LHCN-M2 (cell line): ENCODE measurements around the gene C16orf82. TPM values are rescaled to one million over a fixed set of nuclear protein-coding genes. Genes with fewer than 3 reads are reported as not detected.
A peak's percentile ranks its signal among the peaks of the same experiment; 100 is the strongest.

Experiments used
- DNase-seq: peaks from one replicate; pipeline ENCODE4 v3.0.0-alpha.2; 2012; ENCODE audit warnings: low read depth
- total RNA-seq: library from RNA; depleted of rRNA; stranded (reverse); fragments of >200 nt; gene quantifications from 2 replicates; pipeline ENCODE4 v1.2.3, GENCODE V29; 2014

The C16orf82 gene
- total RNA-seq, 1 experiment from 2014 or later = not detected

DNA sequence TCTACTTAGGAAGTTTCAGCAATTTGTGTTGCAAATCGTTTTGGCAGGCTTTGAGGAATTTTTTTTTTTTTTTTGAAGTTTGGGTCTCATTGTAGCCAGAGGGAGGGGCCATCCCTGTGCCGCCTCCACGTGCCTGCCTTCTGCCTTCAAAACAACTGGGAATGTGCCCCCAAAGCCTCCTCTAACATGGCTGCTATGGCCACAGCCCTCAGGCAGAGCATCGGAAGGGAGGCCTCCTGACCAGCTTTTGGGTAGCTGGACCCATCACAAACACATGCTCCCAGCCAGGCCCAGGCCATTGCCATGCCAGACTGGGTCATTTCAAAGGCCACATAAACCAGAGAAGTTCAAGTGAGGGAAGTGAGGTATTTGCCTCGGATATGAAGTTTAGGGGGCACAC, 21.5 kb downstream of the C16orf82 start:
- DNase-seq = no peak

DNA sequence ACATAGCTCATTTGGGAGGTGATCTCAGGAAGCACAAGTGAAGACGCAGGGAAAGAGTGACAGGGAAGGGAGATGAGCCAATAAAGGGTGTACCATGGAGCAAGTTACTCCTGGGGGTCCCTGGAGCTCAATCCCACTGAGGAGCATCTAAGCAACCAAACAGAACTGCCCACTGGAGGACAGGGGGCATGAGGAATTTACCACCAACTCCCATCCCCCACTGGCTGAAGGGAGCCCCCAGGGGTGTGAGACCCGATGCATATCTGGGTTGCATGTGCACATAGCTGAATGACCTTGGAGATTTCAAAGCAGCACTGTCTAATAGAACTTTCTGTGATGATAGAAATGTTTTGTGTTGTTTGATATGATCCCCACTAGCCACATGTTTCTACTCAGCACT, 29.6 kb downstream of the C16orf82 start:
- DNase-seq = no peak

DNA sequence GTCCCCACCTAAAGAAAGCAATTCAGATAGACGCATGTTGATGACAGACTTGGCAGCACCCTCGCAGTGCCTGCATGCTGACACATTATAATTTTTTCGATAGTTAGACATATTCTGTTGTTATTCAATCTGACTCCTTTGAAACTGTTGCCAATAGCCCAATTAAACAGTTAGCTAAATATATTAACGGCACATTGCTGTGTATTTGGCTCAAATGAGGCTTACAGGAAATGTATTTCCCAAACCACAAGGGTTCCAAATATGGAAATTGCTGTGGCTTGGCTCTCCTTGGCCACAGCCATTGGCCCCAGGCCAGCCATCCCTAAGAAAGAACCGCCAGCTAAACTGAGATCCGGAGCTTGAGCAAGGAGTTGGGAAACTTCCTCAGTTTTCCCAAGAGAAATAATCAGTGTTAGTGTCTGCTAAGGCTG, 31.1 kb downstream of the C16orf82 start:
- no peak for DNase-seq

DNA sequence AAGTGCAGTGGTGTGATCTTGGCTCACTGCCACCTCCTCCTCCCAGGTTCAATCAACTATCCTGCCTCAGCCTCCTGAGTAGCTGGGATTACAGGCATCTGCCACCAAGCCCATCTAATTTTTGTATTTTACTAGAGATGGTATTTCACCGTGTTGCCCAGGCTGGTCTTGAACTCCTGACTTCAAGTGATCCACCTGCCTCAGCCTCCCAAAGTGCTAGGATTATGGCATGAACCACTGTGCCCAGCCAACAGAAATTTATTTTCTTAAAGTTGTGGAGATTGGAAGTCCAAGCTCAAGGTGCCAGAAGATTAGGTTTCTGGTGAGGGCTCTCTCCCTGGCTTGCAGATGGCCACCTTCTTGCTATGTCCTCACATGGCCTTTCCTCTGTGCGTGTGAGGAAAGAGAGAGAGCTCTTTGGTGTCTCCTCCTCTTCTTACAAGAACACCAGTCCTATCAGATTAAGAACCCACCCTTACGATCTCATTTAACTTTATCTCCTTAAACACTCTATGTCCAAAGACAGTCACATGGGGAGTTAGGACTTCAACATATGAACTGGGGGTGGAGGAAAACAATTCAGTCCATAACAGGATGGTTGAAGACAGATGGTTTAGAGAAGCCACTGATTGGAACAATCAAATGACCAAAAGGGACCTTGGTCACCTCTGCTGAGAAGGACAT, 31.8 kb downstream of the C16orf82 start:
- DNase-seq = no peak

DNA sequence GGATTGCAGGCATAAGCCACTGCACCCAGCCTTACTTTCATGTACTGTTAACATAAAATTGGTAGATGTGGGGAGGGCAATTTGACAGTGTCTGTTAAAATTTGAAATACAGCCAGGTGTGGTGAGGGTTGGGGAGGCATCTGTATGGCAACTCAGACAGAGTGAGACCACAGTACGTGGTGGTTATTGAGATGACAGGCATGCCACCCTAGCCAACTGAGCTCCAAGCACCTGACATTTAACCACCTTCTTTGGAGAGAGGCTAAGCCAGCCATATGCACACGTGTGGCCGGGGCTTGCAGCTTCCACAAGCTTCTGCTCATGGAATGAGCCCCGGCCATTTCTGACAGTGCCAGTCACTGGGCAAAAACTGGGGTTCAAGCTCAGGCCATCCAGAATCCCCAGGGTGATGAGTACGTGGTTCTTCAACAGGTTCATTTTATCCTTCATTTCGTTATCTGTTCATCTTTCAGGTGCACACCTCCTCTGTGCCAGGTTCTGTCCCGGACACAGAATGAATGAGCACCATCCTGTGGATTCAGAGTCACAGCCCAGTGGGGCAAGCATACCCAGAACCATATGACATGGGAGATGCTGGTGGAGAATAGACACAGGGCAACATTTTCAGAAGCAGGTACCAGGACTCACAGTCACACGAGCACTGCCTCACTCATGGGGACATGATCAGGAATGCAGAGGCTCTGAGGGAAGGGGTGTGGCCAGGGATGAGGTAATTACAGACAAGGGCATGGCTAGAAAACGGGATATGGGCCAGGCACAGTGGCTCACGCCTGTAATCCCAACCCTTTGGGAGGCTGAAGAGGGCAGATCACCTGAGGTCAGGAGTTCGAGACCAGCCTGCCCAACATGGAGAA, 36.2 kb downstream of the C16orf82 start:
- DNase-seq = no peak

DNA sequence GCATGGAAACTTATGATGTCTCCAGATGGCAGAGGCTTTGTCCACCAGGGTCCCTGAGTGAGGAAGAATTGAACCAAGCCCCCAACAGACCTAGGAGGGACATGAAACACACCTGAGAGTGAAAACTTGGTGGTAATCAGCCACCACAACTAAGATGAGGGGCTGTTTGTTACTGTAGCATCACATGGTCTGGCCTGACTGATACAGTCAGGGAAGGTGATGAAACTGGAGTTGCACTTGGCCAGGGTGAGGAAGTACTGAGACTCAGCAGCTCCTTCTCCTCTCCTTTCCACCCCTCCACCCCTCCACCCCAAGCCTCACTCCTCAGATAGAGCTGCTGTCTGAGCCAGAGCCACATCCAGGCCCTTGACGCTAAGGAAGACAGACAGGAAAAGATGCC, 37.2 kb downstream of the C16orf82 start:
- DNase-seq = no peak

DNA sequence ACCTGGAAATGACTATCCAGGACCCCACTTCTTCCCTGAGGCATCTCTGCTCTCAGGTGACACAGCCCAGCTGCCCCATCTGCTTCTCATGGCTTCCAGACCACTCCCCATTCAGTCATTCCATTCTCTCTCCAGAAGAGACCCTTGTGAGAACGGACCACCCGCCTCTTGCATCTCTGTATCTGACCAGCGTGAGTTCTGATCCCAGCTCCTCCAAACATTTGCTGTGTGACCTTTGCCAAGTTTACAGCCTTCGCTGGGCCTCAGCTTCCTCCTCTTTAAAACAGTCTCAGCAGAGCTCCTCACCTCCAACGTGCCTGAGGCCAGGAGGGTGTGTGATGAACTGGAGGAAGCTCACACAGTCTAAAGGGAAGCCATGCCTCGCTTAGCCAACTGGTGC, 39.6 kb downstream of the C16orf82 start:
- DNase-seq = no peak

DNA sequence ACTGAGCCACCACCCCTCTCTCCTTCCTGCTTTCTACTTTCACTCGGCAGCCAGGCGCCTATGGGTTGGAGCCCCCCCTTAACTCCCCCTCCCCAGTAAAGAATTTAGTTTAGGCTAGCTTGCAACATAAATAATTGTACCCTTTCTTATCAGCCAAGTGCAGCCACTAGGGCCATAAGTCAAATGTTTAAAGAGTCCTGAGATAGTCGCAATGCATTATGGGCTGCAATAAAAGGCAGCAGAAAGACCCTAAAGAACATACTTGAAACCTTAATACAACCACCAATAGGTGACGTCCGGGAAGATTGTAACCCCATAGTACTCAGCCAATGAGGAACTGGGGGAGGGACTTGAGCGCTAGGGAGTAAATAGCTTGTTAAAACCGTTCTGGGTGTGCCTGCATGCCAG, 40.5 kb downstream of the C16orf82 start:
- DNase-seq = no peak

DNA sequence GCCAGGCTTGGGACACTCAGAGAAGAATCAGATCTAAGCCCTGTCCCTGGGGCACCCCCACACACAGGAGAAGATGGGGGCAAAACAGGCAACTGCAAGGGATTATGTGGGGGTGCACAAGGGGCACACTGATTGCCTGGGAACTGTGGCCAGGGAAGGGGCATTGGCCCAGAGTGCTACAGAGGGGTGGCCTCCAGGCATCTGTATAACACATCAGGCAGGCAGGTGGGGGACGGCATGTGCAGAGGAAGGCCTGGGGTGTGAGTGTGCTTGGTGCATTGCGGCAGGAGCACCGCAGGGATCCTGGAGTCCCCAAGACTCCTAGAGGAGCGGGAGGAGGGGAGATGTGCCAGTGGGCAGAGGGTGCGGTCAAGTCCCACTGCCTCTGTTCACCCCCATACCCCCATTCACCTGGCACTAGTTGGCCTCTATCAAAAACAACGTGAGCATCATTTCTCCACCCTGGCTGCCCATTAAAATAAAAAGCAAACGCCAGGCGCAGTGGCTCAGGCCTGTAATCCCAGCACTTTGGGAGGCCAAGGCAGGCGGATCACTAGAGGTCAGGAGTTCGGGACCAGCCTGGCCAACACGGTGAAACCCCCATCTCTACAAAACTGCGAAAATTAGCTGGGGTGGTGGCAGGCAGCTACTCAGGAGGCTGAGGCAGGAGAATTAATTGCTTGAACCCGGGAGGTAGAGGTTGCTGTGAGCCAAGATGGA, 41.5 kb downstream of the C16orf82 start:
- no peak for DNase-seq

DNA sequence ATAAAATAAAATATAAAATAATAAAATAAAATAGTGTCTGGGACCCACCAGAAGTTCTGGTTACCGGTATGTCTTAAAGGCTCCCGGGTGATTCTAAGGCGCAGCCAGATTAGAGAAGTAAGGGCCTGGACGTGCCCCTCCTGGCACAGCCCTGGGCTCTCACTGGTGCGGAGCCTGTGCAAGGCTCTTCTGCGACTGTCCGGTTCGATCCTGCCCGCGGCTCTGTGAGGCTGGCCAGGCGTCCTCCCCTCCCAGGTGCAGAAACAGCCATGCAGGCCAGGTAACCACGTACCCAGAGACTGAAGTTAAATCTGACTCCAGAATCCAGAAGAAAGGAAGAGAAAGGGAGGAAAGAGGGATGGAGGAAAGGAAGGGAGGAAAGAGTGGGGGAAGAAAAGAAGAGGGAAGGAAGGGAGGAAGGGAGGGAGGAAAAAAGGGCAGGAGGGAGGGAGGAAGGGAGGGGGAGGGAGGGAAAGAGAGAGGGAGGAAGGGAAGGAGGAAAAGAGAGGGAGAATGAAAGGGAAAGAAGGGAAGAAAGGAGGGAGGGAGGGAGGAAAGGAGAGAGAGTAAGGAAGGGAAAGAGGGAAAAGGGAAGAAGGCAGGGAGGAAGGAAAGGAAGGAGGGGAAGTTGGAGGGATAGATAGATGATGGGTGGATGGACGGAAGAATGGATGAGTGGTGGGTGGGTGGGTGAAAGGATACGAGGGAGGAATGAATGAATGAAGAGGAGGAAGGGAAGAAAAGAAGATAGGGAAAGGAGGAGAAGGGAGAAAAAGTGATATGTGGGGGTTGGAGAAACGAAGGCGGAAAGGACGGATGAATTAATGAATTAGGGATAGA, 42.3 kb downstream of the C16orf82 start:
- DNase-seq = no peak

DNA sequence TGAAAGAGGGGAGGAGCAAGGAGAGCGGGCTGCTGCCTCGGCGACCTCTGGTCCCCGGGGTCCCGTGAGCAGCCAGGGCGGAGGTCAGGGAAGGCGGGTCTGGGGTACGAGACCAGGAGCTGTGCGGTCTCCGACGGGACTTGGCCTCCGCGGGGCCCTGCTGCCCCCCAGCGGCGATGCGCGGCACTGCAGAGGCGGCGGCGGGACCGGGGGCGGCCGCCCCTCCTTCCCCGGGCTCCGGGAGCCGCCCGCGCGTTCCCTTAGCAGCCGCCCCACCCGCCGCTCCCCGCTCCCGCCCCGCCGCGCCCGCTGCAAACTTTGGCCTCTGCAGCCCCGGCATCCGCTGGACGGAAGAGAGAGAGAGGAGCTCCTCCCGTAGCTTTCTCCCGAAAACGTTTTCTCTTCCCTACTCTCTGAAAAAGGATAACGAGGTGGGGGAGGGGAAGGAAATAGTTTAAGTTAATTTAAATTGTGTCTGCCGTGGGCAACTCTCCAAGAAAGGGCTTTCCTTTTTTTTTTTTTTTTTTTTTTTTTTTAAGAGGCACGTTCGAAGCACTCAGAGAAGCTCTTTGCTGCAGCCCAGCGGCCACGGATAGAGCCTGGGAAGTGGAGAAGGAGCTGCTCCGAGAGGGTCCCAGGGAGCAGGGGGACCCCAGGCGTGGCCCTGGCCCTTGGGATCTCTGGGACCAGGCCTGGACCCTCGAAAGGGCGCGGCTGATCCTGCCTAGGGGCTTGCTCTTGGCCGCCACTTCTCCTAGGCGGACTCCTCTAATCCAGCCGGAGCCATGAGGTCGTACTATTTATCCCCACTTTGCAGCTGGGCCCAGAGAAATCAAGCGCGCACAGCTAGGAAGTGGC, 43.2 kb downstream of the C16orf82 start:
- peak; percentile 41 for DNase-seq

DNA sequence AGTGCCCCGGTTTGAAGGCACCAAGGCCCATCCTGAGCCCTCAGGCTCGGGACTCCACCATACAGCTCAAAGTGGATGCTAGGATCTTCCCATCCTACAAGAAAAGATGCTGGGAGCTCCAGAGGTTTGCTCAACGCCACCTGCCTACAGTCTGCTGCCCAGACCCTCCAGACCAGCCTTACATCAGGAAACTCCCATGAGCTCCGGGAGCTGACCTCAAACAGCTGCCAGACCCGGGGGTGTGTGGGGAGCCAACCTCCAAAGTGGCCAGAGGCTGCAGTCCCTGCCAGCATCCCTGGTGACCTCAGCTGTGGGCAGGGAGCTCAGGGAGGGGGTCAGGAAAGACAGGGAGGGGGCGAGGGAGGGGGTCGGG, 43.8 kb downstream of the C16orf82 start:
- DNase-seq = peak; percentile 15

DNA sequence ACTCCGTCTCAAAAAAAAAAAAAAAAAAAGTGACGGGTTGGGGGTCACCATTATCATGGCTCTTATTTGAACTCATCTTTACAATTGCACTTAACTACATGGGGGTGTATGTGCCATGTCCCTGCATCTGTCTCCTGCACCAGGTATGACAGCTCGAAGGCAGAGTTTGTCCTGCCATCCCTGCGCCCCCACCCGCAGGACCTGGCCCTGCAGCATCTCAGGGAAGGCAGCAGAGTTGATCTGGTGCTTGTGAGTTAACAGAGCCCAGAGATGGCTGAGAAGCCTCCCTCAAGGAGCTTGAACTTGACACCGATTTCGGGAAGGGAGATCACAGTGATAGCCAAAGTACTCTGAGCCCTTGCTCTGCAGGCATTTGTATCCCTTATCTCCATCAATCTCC, 44.8 kb downstream of the C16orf82 start:
- DNase-seq = no peak

DNA sequence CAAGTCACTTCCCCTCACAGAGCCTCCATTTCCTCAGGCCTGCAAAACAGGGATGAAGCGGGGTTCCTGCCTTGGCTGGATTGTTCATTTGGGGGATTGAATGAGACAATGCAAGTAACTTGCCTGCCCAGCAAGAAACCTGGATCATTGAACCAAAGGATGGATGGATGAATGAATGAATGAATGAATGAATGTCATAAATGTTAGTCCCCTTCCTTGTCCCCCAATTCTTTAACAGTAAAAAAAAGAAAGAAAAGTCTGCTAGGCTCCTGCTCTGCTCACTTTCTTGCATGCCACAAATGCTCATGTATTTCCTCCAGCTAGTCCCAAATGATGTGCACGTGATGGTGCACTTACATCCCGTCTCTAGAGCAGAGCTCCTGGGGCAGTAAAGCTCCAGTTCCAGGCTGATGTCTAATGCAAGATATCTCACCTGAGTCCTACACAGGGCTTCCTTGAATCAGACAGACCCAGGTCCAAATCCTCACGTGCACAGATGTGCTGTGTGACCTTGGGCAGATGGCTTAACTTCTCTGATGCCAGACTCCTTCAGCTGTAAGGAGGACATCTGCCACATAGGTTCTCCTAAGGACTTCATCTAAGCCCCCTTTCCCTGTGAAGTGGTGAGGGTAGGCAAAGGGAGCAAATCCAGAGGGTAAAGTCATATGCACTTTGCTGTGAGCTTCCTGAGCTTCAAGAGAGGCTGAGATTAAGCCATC, 45.5 kb downstream of the C16orf82 start:
- DNase-seq = no peak

DNA sequence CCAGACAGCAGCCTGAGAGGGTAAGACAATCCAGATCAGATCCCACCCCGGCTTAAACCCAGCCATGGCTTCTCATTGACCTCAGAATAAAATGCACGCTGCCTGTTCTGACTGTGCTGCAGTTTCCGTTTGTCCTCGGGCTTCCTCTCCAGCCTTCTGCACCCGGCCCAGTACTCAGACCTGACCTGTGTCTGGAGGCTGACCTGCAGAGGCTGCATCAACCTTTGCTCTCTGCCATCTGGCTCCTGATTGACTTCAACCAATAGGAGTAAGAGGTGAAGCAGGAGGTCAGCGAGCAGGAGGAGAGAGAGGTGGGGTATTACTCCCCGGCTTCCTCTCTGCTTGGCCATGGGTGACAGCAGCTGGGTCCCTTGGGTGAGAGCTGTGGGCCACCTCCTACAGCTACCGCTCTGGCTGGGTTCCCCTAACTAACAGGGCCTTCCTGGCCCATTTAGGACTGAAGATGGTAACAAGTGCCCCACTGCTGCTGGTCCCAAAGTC, 46.7 kb downstream of the C16orf82 start:
- DNase-seq = no peak

DNA sequence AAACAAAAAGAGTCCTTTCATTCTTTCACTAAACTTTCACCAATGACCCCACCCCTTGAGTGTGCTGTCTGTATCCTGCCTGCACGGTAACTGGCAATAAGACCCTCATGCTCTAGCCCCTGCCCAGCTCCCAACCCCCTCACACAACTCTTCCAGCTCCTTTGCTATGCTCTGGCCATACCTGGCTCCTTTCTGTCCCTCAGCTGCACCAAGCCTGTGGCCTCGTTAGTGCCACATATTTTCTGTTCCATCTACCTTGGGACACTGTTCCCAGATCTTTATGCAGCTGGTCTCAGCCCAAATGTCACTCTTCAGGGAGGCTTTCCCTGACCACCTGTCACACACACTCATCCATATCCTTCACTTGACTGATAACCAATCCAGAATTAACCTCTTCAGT, 47.3 kb downstream of the C16orf82 start:
- no peak for DNase-seq

DNA sequence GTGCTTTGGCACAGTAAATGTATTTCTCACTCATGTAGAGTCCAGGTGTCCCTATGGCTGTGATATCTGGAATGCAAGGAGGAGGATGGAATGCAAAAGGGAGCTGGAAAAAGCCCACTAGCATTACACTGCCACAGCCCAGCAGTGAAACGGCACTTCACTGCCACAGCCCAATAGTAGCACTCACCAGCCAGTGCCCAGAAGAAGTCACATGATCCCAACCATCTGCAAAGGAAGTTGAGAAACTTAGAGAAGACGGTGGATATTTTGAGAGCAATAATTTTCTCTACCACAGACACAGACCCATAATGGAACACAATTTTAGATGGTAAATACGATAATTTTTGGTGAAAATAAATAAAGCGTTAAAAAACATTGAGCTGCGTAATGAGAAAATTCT, 51.8 kb downstream of the C16orf82 start:
- no peak for DNase-seq
